T-cell (primary cell): Measurements from ENCODE around the gene ZBTB8A. TPM values are rescaled to one million over a fixed set of nuclear protein-coding genes. Genes with fewer than 3 reads are reported as not detected.

ENCODE experiments used
- total RNA-seq, 35 experiments: library from RNA in 6 of 35; stranded (reverse) in 6 of 35; fragments of 120-200 nt in 1 of 35; gene quantifications; one replicate each; pipeline versions ENCODE4 v1.2.1 to v1.2.4 and lab custom pipeline; 2013 to 2026

Gene ZBTB8A
- total RNA-seq, 5 donors from 2014 or later (not counting 1 experiment from before 2014, with no cell fraction given) = 0.05 to 0.13 (median 0.11) TPM; not detected in 1

Other genes with a start within 250 kb of the ZBTB8A start
- gene HDAC1, start 247.3 kb upstream of the ZBTB8A start, total RNA-seq = 100 to 1,000 TPM; 117 to 153 (median 142) TPM
- 10 to 100 TPM; 28.1 to 46.5 (median 41.4) TPM for gene MARCKSL1, start 203.2 kb upstream of the ZBTB8A start, total RNA-seq
- 10 to 100 TPM; 27.0 to 43.0 (median 32.0) TPM for gene FAM229A, start 176.9 kb upstream of the ZBTB8A start, total RNA-seq
- 1 to 10 TPM in 3 of 5 donors, under 1 TPM in 1, not detected in 1; 0.65 to 4.3 (median 2.3) TPM for gene TSSK3, start 176.9 kb upstream of the ZBTB8A start, total RNA-seq
- 100 to 1,000 TPM in 3 of 5 donors, 10 to 100 TPM in 2; 93.4 to 190 (median 105) TPM for gene BSDC1, start 145.0 kb upstream of the ZBTB8A start, total RNA-seq
- under 1 TPM in 1 of 5 donors, not detected in 4; 0.03 TPM for gene ZBTB8B, start 74.4 kb upstream of the ZBTB8A start, total RNA-seq
- gene ZBTB8OS, start 111.1 kb downstream of the ZBTB8A start, total RNA-seq = 10 to 100 TPM; 34.6 to 53.3 (median 42.7) TPM
- 100 to 1,000 TPM; 150 to 162 (median 158) TPM for gene RBBP4, start 111.8 kb downstream of the ZBTB8A start, total RNA-seq
- under 1 TPM in 1 of 5 donors, not detected in 4; 0.07 TPM for gene SYNC, start 163.3 kb downstream of the ZBTB8A start, total RNA-seq